NCI-H82 treated with DMSO at 0.1 percent for 48 hours (cell line): Measurements from ENCODE around the gene CLPX.
A peak's percentile ranks its signal among the peaks of the same experiment; 100 is the strongest.
"Not testable (repeated sequence)": the region's sequence is repeated elsewhere in the genome, so short reads cannot be mapped to it uniquely, and the experiment has no call there.

Experiments
- DNase-seq: peaks from one replicate; lab custom pipeline; 2025; ENCODE audit not compliant: unreplicated experiment; lab: John Stamatoyannopoulos, UW

CLPX gene

GRCh38 chr15:65175511-65175910, 9.6 kb downstream of the CLPX start:
- DNase-seq, result no peak

- DNase-seq, result no peak
Observed at GRCh38 chr15:65174509-65174908, 10.6 kb downstream of the CLPX start.

GRCh38 chr15:65172531-65172930, 12.6 kb downstream of the CLPX start:
- no peak for DNase-seq

GRCh38 chr15:65171428-65171827, 13.7 kb downstream of the CLPX start:
- DNase-seq, result no peak

DNA sequence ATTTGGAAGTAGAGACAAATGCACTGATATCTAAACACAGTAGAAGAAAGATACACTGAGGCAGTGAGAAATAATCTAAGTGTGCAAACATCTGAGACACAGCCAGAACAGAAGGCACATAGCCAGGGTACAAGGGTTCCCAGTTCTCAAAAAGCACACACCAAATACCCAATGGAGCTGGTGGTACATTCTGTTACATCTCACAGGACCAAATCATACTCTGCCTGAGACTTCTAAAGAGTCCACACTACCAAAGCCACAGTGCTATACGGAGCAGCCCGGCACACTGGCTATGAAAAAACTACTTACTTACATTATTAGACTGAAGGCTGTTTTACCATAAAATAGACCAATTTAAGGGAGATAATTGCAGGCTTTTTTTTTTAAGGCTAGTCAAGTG, 19.3 kb downstream of the CLPX start:
- DNase-seq, result no peak

GRCh38 chr15:65164139-65164538, 21.0 kb downstream of the CLPX start:
- no peak for DNase-seq

DNA sequence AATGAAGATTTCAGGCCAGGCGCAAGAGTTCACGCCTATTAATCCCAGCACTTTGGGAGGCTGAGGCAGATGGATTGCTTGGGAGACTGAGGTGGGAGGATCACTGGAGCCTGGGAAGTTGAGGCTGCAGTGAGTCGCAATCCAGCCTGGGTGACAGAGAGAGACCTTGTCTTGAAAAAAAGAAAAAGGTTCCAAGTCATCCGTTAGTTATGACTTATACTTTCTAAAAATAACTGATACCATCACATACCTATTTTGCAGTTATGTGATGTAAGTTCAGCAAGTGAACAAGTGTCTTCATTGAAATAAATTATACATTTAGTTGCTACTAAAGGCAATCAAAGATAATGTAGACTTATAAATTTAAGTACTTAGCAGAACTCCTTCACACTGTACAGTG, 22.1 kb downstream of the CLPX start:
- DNase-seq, result no peak

GRCh38 chr15:65156692-65157091, 28.4 kb downstream of the CLPX start:
- no peak for DNase-seq

GRCh38 chr15:65154720-65155119, 30.4 kb downstream of the CLPX start:
- DNase-seq, result no peak

DNA sequence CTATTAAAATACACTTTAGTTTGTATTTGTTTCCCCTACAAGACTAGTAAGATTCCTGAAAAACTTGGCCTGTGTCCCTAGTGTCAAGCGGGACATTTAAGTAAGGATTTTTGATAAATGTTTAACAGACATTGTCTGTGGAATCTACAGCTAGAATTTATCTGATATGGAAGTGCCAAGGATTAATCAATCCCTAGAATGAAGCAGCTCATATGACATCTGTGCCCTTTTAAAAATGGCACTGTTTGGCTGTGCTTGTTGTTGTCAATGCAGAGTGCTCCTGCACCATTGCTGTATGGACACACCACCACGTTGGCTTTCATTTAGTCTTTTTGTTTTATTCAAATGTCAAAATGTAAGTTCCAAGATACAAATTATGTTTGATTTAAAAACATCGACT, 37.2 kb downstream of the CLPX start:
- no peak for DNase-seq

GRCh38 chr15:65146438-65146837, 38.7 kb downstream of the CLPX start:
- DNase-seq, result no peak

DNA sequence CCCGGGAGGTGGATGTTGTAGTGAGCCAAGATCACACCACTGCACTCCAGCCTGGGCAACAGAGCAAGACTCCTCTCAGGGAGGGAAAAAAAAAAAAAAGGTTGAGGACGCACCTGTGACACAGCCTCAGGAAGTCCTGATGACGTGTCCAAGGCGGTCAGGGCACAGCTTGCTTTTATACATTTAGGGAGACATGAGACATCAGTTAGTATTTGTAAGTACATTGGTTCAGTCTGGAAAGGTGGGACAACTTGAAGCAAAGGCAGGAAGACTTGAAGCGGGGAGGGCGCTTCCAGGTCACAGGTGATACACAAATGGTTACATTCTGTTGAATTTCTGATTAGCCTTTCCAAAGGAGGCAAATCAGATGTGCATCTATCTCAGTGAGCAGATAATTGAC, 46.5 kb downstream of the CLPX start:
- not testable (repeated sequence) for DNase-seq

DNA sequence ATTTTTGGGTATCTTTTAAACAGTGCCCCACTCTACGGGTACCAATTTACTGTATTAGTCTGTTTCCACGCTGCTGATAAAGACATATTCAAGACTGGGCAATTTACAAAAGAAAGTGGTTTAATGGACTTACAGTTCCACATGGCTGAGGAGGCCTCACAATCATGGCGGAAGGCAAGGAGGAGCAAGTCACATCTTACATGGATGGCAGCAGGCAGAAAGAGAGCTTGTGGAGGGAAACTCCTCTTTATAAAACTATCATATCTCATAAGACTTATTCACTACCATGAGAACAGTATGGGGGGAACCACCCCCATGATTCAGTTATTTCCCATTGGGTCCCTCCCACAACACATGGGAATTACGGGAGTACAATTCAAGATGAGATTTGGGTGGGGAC, 47.2 kb downstream of the CLPX start:
- DNase-seq, result not testable (repeated sequence)

- DNase-seq, result not testable (repeated sequence)
Observed at GRCh38 chr15:65137089-65137488, 48.1 kb downstream of the CLPX start.

DNA sequence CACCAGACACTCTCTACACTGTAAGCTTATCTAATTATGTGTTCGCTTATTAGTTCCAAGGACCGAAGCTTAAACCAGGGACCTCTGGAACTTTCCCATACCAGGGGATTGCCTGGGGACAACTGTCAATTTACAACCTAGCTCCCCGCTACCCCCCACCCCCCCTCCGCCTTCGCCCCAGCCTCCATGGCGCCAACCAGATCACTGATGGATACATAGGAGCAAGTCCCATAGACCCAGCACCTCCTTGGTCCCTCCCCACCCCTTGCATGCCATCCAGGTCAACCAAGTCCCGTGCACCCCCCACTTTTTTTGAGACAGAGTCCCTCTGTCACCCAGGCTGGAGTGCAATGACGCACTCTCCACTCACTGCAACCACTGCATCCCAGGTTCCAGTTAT, 50.6 kb downstream of the CLPX start:
- DNase-seq, result peak; percentile 85

DNA sequence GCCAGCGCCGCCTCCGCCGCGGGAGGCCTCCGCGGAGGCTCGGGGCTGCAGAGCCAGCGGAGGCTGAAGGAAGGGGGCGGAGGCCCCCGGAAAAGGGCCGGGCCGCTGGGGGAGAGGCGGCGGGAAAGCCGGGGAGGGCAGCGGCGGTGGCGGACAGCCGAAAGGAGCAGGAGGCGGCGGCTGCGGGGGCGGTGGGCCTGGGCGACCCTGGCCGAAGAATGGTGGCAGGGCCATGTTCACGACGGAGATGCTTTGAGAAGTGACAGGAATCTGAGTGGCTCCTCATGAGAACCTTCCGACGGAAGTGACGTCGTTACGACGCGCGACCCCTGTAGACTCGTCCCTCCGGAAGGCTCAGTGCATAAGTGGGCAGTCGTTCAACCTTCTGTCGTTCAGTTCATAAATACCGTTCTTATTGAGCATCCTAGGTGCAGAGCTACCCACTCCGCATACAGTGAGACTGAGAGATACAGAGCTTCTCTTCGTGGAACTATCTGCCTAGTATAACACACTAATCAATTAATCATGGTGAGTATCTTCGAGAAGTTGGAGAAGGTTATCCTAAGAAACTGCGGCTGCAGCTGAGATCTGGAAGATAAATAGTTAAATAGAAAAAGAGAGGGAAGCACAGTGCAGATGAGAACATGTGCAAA, 51.5 kb downstream of the CLPX start, which contains the start of gene PDCD7:
Gene PDCD7, minus strand, starts transcription at position 261 of the 653 bp plus-strand sequence. Its CDS starts 27 bp downstream, at position 234.
- DNase-seq, result peak; percentile 92

DNA sequence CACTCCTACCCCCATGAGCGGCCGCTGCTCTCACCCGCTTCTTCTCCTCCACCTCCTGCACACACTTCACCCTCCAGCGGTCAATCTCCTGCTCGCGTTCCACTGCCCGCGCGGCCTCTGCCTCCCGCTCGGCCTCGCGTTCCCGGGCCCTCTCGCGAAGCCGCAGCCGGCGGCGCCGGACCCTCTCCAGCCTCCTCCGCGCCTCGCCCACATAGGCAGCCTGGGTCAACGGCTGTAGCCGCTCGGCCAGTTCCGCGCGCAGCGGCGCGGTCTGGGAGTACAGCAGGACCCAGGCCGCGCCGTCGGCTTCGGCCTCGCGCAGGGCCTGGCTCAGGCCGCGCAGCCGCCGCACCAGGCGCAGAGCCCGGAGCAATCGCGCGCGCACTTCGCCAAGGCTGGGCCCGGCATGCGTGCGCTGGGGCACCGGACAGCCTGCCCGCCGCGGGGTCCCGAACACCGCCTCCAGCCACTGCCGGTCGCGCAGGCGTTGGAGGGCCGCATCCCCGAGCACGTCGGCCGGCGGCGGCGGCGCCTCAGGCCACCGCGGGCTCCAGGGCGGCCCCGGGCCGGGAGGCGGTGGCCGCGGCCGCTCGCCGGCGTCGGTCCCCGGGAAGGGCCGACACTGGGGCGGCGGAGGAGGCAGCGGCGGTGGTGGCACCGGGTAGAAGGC, 52.1 kb downstream of the CLPX start:
- no peak for DNase-seq

- no peak for DNase-seq
Observed at GRCh38 chr15:65130941-65131340, 54.2 kb downstream of the CLPX start.

DNA sequence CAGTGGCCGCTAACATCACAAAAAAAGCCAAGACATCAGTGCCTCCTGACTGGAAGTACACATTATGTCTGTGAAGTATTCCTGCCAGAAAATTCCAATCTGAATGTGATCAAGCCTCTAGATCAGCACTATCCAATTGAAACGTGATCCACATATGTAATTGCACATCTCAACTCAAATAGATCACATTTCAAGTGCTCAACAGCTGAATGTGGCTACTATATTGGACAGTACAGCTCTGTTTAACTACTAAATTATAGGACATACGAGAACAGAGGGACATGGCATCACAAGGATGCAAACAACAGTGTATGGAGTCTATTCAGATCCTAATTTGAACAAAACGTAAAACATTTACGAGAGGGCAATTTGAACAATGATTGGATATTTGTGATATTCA, 69.6 kb downstream of the CLPX start:
- DNase-seq, result peak; percentile 71

- peak; percentile 95 for DNase-seq
Observed at GRCh38 chr15:65115086-65115485, 70.1 kb downstream of the CLPX start, which contains the start of gene UBAP1L. UBAP1L (minus strand) TSS chr15:65115200; CDS start chr15:65106215, 8,985 bp downstream.

- peak; percentile 93 for DNase-seq
Observed at GRCh38 chr15:65110676-65111292, 74.4 kb downstream of the CLPX start.

DNA sequence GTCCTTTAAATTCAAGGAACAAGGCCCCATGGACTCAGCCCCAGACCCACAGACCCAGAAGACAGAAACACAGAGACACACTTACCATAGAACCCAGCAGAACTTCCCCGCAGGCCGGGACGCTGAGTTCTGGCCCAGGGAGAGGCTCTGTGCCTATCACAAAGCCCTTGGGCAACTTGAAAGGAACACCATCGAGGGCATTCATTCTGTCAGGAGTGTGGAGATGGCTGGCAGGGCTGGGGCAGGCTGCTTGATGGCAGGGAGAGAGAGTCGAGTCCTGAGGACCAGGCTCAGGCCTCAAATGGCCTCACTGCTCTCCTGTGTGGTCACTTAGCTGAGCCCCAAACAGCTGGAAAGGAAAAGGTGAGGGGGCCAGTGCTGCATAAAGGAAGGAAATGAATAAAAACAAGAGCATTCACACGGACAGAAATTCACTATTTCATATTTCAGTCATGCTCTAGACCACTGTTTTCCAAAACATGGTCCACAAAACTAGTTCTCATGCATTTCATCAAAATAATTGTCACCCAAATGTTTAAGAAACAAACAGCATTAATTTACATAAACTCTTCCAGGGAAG, 79.0 kb downstream of the CLPX start:
- no peak for DNase-seq
